Cardiac fibroblast (primary cell): ENCODE measurements around the gene MCL1.

ENCODE experiments used
- DNase-seq, 2 donors: peaks; one replicate each; pipeline versions ENCODE4 v3.0.0 to v3.0.0-alpha.2; 2010; ENCODE audit warnings: low read depth in 2 of 2
- H3K4me3 ChIP-seq, 2 donors: replicated peaks in 1 of 2; 1 replicate in 1 of 2; 2 replicates in 1 of 2; pipeline ENCODE4 v1.5.1; 2011; ENCODE audit warnings: low read depth in 2 of 2, low read length in 2 of 2, mild to moderate bottlenecking in 2 of 2, moderate library complexity in 1 of 2
- TF ChIP-seq, protein P1 (sequence below): IDR thresholded peaks from one replicate; pipeline ENCODE4 v1.5.1; 2011; ENCODE audit warnings: low read depth, mild to moderate bottlenecking, low read length, inconsistent platforms

MCL1 gene

GRCh38 chr1:150621497-150622302 is 42.3 kb upstream of the MCL1 start:
- no peak overlapping the region for H3K4me3 ChIP-seq
- TF ChIP-seq, protein P1, sequence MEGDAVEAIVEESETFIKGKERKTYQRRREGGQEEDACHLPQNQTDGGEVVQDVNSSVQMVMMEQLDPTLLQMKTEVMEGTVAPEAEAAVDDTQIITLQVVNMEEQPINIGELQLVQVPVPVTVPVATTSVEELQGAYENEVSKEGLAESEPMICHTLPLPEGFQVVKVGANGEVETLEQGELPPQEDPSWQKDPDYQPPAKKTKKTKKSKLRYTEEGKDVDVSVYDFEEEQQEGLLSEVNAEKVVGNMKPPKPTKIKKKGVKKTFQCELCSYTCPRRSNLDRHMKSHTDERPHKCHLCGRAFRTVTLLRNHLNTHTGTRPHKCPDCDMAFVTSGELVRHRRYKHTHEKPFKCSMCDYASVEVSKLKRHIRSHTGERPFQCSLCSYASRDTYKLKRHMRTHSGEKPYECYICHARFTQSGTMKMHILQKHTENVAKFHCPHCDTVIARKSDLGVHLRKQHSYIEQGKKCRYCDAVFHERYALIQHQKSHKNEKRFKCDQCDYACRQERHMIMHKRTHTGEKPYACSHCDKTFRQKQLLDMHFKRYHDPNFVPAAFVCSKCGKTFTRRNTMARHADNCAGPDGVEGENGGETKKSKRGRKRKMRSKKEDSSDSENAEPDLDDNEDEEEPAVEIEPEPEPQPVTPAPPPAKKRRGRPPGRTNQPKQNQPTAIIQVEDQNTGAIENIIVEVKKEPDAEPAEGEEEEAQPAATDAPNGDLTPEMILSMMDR = peak; percentile 67
- DNase-seq = peak; percentile 86

- H3K4me3 ChIP-seq = no peak overlapping the region
- TF ChIP-seq, protein P1 = no peak
- no peak for DNase-seq
These were observed 41.5 kb upstream of the MCL1 start for GRCh38 chr1:150620919-150621318.

DNA sequence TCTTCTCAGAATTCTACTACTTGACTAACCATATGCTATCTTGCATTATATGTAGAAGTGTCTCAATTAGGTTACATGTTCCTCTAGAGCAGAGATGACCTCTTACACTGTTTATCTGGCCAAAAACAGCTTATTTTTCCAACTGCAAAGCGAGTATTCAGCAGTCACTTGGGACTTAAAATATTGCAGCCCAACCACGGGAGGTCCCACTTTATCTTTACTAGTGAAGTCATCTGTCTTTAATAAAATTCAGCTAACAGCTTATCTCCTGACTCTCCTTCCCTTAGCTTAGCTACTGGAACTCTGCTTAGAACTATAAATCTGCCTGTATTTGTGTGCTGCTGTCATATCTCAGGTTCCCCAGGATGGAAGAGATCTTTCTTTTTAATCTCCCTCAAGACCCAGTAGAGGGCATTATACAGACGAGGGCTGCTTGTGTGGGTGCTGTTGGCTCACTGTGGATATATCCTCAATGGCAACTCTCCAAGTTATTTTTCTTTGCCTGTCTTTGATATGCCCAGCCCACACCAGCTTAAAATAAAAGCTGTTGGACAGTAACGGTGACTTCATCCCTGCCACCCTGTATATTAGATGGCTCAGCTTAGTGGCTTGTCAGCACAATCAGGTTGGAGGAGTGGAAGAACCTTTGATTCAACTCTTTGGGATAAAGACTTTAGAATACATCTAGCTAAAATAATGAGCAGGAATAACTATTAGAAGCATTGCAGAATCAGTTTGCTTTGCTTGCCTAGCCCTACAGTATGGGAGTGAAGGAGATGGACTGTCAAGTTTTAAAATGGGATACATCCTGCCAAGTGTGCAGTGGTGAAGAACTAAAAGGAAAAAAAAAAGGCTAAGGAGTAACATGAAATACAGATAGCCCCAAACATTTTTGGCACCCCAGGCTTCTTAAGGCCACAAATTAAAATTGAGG is 40.4 kb upstream of the MCL1 start:
- DNase-seq = peak; percentile 85
- TF ChIP-seq, protein P1 = peak; percentile 31

GRCh38 chr1:150615346-150616201 is 36.2 kb upstream of the MCL1 start:
- no peak overlapping the region for H3K4me3 ChIP-seq
- TF ChIP-seq, protein P1 = no peak
- DNase-seq = no peak

More for the DNA sequence above, 40.4 kb upstream of the MCL1 start:
- no peak overlapping the region for H3K4me3 ChIP-seq

DNA sequence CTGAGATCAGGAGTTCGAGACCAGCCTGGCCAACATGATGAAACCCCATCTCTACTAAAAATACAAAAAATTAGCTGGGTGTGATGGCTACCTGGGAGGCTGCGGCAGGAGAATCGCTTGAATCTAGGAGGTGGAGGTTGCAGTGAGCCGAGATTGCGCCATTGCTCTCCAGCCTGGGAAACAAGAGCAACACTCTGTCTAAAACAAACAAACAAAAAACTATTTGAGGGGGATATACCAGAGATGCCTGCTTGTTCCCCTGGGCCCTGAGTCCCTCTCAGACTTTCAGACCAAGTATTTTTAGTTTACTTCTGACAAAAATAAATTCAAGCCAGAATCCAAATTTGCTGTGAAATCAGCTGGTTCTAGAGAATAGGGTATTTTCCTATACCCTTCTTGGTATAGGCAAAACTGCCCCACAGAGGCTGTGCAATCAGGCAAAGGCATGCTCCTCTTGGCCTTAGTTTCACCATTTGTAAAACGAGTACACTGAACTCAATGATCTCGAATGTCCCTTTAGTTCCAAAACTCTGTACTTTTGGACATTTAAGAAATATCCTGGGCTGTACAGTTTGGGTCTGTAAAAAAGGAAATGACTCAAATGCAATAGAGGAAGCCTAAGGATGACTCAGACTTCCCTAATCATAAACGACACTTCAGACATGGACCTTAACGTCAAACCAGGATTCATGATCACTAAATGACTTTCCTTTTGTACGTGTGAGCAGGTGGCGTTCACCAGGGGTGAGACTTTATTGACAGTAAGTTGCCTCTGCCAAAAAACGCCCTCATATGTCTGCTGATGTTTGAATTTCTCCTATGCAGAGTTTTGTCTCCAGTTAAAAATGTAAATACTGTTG is 33.9 kb upstream of the MCL1 start:
- peak overlapping the region in 1 of 2 donors; percentile 21 for H3K4me3 ChIP-seq
- peak; percentile 95 to 96 for DNase-seq
- TF ChIP-seq, protein P1 = no peak

DNA sequence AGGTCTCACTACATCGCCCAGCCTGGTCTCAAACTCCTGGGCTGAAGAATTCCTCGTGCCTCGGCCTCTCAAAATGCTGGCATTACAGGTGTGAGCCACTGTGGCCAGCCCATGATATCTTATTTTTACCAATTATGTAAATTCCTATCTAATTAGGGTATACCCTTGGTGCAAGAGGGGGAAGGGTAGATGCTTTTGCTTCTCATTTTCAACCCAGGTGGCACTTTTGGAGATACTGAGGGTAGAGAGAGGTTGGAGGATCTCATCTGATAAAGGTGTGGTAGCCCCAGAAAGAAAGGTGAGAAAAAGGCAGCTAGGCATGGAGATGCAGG is 32.6 kb upstream of the MCL1 start:
- H3K4me3 ChIP-seq = no peak overlapping the region
- TF ChIP-seq, protein P1 = no peak

More for the DNA sequence above, 32.6 kb upstream of the MCL1 start:
- DNase-seq = no peak
